GM18505 (cell line): ENCODE data around the gene NFATC2.

Experiments
- ATAC-seq: cut with Tn5 transposase; IDR thresholded peaks from one replicate; pipeline ENCODE4 v1.9.1; 2021; ENCODE audit not compliant: unreplicated experiment
- POLR2A ChIP-seq: IDR thresholded peaks from 4 replicates; pipeline ENCODE4 v1.6.1; 2011; ENCODE audit warnings: borderline replicate concordance; ENCODE audit not compliant: insufficient read depth, insufficient read length; ENCODE audit errors: extremely low read depth

Gene NFATC2

GRCh38 chr20:51509208-51509607, 33.3 kb downstream of the NFATC2 start:
- TF ChIP-seq POLR2A = no peak
- ATAC-seq = no peak

- no peak for ATAC-seq
- TF ChIP-seq POLR2A = no peak
Measured at GRCh38 chr20:51508780-51509179, 33.7 kb downstream of the NFATC2 start.

- no peak for ATAC-seq
- TF ChIP-seq POLR2A = no peak
Measured at GRCh38 chr20:51508158-51508557, 34.4 kb downstream of the NFATC2 start.

GRCh38 chr20:51507216-51508036, 35.1 kb downstream of the NFATC2 start:
- ATAC-seq = no peak
- no peak for TF ChIP-seq POLR2A

GRCh38 chr20:51506527-51507215, 35.8 kb downstream of the NFATC2 start:
- no peak for TF ChIP-seq POLR2A
- ATAC-seq = no peak

GRCh38 chr20:51505566-51505965, 37.0 kb downstream of the NFATC2 start:
- TF ChIP-seq POLR2A = no peak
- ATAC-seq = no peak

- no peak for ATAC-seq
- no peak for TF ChIP-seq POLR2A
Measured at GRCh38 chr20:51503376-51503775, 39.1 kb downstream of the NFATC2 start.

- TF ChIP-seq POLR2A = peak; percentile 24
- no peak for ATAC-seq
Measured at GRCh38 chr20:51500936-51501335, 41.6 kb downstream of the NFATC2 start.

GRCh38 chr20:51500311-51500710, 42.2 kb downstream of the NFATC2 start:
- no peak for TF ChIP-seq POLR2A
- peak; percentile 72 for ATAC-seq

GRCh38 chr20:51498765-51499540, 43.6 kb downstream of the NFATC2 start:
- ATAC-seq = no peak

GRCh38 chr20:51497542-51498467, 44.7 kb downstream of the NFATC2 start:
- no peak for TF ChIP-seq POLR2A
- ATAC-seq = no peak

More at GRCh38 chr20:51498765-51499540, 43.6 kb downstream of the NFATC2 start:
- no peak for TF ChIP-seq POLR2A

GRCh38 chr20:51496964-51497363, 45.6 kb downstream of the NFATC2 start:
- no peak for ATAC-seq
- TF ChIP-seq POLR2A = no peak
